ENCODE results near the gene AKR1B1.

The AKR1B1 gene

DNA sequence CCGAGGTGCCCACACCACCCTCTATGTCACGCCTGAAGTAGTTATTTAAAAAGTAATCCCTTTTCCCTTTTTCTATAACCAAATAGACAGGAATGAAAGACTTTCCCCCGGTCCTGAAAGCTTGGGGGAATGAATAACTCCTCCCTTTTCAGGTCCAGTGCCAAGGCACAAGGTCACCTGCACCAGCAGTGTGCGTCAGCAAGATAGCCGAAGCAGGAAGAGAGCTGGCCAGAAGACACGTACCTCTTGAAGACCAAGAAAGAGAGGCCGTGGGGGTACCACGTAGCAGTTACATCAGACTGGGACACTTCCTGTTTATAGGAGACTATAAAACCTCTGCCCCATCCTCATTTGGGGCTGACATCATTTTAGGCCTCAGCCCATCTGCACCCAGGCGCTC lies 10.7 kb upstream of the AKR1B1 start:
- no peak for DNase-seq (ENCODE audit: low read depth)

- DNase-seq (ENCODE audit: low read depth), result no peak
Measured at GRCh38 chr7:134468475-134468874, 9.6 kb upstream of the AKR1B1 start.

- no peak for DNase-seq (ENCODE audit: low read depth)
Measured at GRCh38 chr7:134468054-134468453, 9.2 kb upstream of the AKR1B1 start.

DNA sequence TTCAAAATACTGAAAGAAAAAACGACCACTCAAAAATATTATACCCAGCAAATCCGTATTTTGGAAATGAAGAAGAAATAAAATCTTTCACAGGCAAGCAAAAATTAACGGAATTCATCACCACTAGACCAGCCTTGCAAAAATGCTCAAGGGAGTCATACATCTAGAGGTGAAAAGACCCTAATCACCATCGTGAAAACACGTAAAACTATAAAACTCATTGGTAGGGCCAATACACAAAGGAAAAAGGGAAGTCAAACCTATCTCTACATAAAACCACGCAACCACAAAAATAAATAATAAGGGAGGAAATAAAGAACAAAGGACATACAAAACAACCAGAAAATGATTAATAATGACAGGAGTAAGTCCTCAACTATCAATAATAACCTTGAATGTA lies 6.6 kb upstream of the AKR1B1 start:
- no peak for DNase-seq (ENCODE audit: low read depth)

DNA sequence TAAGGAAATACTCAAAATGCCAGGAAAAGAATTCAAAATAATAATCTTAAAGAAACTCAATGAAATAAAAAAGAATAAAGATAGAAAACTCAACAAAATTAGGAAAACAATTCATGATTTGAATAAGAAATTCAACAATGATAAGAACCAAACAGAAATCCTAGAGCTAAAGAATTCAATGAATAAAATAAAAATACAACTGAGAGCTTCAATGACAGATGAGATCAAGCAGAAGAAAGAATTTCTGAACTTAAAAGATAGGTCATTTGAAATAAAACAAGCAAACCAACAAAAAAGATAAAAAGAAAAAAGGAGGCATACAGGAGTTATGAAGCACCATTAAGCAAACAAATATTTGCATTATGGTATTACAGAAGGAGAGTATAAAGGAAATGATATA lies 5.6 kb upstream of the AKR1B1 start:
- DNase-seq (ENCODE audit: low read depth), result no peak

DNA sequence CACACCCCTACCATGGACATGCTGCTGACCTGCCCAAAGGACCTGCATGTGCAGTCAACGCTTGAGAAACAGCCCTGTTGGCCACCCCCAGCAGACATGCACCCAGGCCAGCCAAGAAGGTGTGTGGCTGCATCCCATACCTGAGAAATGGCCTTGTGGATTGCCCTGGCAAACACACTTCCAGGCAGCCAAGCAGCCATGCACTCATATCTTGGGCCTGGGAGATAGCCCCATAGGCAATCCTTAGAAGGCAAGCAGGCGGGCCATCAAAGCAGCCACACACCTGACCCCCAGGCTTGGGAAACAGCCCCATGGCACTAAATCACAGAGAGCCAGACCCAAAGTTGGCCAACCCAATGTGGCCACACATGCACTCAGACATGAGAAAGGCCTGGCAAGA lies 4.9 kb upstream of the AKR1B1 start:
- DNase-seq (ENCODE audit: low read depth), result no peak

- no peak for DNase-seq (ENCODE audit: low read depth)
Measured at GRCh38 chr7:134462337-134462925, 3.5 kb upstream of the AKR1B1 start.

DNA sequence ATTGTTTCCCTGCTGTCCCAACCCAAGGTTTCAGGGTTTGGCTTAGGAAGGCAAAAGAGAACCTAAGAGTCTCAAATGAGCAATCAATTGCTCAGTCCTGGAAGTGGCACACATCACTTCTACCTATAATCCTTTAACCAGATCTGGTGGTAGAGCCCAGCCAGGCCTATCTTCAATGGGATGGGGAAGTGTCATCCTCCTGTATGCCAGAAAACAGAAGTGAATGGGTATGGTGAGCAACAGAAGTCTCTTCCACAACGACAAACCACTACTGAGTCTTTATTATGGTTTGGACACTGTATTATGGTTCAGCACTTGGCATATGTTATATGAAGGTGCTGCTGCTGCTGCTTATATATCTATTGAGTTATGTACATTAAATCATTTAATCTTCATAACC lies 3.0 kb upstream of the AKR1B1 start:
- no peak for DNase-seq (ENCODE audit: low read depth)

GRCh38 chr7:134459981-134460380 lies 1.1 kb upstream of the AKR1B1 start:
- no peak for DNase-seq (ENCODE audit: low read depth)

DNA sequence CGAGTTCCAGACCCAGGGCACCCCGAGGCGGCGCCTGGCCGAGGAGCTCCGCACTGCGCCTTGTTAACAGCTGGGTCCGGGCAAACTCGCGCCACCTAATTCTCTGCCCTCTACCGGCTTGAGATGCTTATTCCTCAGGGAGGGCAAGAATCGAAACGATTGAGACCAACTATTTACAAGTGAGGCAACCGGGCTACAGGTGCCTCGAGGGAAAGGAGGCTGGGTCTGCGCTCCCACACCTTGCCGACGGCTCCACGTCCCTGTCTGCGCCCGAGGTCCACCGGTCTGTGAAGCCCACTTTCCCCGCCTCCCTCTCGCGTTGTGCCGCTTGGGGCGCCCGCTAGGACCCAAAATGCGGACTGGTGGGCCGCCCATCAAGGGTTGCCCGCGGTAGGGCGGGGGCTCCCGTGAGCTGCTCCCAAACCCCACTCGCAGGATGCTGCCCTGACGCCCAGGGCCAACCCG lies 527 bp downstream of the AKR1B1 start:
- peak; percentile 38 for DNase-seq (ENCODE audit: low read depth)

DNA sequence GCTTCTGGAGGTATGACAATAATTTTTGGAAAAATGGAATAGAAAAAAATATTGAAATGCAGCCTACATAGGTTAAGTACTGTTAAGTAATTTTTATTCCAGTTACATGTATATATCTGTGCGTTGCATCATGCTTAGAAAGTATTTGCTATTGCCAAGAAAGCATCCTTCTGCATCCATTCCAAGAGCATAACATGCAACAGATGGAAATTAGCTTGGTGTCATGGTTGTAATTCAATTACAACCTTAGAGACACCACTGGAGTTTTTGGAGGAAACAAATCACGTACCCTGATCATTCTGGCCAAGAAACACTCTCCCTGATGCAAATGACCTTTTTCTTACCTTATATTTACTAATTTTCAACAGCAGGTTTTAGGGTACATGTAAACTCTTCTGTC lies 1.7 kb downstream of the AKR1B1 start:
- DNase-seq (ENCODE audit: low read depth), result no peak

DNA sequence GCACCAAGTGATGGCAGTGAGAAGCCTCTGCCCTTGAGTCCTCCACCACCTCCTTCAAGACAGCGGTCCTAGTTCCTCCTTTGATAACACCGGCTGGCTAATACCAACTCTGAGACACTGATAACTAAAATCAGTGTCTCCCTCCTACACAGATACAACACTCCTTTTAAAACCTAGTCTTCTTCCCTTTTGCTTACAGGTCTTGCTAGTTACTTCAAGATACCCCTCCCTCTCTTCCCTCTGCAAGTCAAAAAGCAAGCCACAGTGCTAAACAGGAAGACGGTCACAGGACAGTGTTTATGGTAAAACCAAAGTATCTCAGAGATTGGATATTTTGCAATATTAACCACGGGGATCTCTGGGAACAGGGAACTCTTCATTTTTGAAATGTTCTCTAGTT lies 4.6 kb downstream of the AKR1B1 start:
- DNase-seq (ENCODE audit: low read depth), result no peak

DNA sequence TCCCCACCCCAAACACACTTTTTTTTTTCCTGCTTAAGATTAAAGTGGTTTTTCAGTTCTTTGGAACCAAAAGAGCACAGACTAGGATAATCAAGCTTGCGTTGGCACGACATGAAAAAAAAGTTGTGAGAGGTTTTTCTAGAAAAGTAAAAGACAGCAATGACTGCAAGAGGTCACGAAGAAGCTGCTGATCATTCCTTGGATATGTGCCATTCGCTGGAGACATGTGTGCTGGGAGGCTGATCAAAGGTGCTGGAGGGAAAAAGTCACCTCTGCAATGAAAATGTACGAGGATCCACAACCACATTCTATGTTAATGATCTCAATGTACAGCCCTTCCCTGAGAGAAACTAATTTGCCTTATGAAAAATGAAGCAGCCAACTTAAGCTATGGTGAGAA lies 5.4 kb downstream of the AKR1B1 start:
- no peak for DNase-seq (ENCODE audit: low read depth)

DNA sequence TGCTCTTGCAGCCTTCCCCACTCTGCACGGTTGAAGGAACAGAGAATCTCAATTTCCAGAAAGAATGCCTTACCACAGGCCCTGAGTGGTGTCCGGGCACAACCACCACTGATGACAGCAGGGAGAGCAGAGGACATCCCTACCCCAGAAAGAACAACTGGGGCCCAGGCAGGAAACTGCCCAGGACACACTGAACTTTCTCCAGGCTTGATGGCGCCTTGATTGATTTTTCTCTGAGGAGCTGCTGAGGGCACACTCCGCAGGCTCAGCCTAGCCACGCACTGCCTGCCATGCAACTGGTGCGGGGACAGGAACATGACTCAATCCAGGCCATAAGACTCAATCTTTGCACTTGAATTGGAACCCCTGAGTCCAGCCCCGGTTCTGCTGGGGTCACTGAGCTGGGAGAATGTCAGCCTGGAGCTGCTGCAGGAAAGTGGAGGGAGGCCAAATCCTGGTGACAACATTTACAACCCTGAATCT lies 5.9 kb downstream of the AKR1B1 start:
- no peak for DNase-seq (ENCODE audit: low read depth)

GRCh38 chr7:134452419-134452838 lies 6.5 kb downstream of the AKR1B1 start:
- DNase-seq (ENCODE audit: low read depth), result no peak

- no peak for DNase-seq (ENCODE audit: low read depth)
Measured at GRCh38 chr7:134451656-134452055, 7.2 kb downstream of the AKR1B1 start.

DNA sequence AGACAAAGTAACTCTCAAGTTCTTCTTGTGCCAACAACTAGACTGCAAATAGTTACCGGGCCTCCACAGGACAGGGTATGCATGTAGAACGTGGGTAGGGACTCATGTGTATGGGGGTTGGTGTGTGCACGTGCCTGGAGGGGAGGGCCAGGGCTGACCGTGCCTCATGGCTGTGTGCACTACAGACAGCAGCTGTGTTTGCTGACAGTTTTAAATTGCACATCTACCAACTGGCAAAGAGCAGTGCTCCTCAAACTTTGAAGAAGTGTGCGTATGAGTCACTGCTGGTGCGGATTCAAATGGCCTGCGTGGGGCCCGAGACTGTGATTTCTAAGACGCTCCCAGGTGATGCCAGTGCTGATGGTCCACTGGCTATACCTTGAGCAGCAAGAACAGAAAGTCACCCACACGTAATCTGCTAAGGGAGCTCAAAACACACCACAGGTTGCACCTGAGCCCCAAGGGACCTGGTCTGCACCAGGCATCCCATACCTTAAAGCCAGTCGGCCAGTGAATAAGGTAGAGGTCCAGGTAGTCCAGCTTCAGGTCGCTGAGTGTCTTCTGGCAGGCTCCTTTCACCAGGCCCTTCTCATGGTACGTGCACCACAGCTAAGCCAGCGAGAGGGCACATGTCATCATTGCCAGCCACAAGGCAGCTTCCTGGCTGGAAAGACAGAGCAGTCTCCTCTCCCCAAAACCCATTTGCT lies 8.5 kb downstream of the AKR1B1 start:
- no peak for DNase-seq (ENCODE audit: low read depth)

DNA sequence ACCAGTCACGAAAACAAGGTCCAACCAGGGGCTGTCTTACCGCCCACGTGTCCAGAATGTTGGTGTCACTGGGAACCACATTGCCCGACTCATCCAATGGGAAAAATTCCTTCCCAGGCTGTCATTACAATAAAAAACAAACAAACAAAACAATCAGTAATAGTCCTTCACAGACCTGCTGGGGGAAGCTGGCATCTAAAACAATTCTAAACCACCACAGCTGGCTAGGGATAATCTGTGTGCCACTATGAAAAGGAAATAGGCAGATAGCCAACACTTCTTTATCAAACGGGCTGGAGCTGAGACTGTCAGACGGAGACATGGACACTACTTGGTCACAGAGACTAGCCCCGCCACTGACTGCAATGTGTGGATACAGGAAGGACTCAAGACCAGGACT lies 9.2 kb downstream of the AKR1B1 start:
- no peak for DNase-seq (ENCODE audit: low read depth)

DNA sequence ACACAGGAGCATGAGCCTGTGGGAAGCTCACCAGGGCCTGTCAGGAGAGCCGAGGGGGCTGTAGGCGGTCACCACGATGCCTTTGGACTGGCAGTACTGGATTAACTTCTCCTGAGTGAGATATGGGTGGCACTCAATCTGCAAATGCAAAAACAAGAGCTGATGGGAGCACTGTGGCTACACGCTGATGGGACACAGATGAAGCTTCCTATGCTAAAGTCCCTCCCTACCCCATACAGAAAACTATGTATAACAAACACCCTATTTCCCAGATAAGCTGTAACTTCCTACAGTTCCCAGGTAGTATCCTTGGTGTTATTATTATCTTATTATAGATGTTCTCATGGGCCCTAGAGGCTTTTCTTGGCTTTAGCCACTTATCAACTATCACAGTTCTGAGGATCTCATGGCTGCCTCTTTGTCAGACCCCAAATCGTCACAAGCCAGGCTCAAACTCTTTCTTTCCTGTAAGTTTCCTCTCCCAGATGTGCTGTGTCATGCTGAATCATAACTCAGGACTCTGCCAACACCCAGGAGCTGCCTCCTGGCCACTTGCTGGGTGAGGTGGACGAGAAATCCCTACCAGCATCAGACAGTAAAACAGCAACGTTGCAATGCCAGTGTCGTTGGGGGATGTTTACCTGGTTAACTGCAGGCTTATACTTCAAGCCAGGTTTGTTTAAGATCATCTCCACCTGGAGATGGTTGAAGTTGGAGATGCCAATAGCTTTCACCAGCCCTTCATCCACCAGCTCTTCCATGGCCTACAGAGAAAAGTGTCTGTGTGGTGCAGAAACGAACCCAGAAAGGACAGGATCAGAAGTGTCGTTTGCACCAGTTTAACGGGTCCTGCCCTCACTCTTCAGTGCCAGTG lies 10.3 kb downstream of the AKR1B1 start:
- no peak for DNase-seq (ENCODE audit: low read depth)

GRCh38 chr7:134447383-134447782 lies 11.5 kb downstream of the AKR1B1 start:
- no peak for DNase-seq (ENCODE audit: low read depth)

GRCh38 chr7:134446923-134447322 lies 12.0 kb downstream of the AKR1B1 start:
- DNase-seq (ENCODE audit: low read depth), result no peak

DNA sequence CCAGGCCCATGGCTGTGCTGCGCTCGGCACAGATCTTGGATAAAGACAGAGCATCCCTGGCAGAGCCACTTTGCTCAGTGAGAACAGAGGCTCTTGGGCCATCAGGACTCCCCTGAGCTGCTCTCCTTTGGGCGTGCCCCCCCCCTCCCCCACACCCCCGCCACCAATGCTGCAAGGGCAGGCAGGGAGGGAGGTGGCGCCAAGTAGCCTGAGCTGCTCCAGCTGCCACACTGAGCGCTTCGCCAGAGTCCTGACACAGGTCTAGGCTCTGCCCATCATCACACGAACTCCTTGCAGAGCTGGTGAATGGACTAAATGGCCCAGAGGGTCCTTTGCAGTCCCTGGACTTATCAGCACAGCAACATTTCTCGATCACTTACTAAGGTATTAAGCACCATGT lies 12.5 kb downstream of the AKR1B1 start:
- DNase-seq (ENCODE audit: low read depth), result no peak

DNA sequence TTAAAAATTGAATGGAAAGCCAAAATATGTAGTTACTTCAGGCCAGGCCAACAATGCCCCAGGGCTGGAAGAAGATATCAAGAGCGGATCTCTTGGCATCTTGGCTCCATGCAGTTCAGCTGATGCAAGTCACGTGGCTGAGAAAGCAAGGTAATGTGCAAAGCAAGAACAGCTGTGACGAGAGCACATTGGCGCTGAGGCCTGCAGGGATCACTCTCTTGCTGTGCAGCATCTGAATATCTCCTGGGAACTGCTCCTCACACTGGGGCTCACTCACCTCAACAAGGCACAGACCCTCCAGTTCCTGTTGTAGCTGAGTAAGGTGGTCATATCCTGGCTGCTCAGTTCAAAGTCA lies 14.0 kb downstream of the AKR1B1 start:
- DNase-seq (ENCODE audit: low read depth), result no peak
